Measurements from ENCODE around the gene DYNLT1. TPM values are rescaled to one million over a fixed set of nuclear protein-coding genes. Genes with fewer than 3 reads are reported as not detected.
A peak's percentile ranks its signal among the peaks of the same experiment; 100 is the strongest.

The DYNLT1 gene
- total and polyA plus RNA-seq, 9 of the 15 experiments (the other 6 are each of a cell fraction or from before 2014, with no cell fraction given): 42.2 to 583 (median 127) TPM

DNA sequence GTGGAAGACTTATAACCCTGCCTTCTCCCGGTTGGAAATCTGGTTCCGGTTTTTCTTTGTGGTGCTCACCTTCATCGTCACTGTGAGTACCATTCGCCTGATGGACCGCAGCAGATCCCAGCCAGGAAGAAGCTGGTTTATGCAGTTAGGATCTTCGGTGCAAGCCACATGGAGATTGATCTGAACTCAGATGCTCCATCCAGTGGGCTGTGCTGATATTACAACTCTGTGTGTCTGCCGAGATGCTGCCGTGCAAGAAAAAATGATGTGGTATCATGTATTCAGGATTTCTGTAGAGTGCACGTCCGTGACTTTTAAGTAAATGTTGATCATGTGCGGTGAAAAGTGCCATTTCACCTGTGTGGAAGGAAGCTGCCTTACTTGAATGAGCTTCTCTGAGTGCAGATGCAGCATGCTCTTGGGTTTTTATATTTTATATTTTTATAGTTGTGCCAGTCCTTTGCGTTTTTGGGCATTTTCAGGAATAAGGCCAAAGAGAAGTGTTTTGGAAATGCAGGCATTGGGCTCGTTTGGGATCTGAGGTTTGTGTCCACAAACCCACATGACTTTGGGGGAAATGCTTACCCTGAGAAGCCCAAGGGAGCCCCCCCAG, 39.2 kb downstream of the DYNLT1 start:
- Histone ChIP-seq H3K9me3 (replicated peaks; ENCODE audit: control insufficient read depth, insufficient read depth, low read depth, low read length) (no peaks in the 10 kb centered on the region), H3K27ac (ENCODE audit: extremely low read depth, low read depth, low read length) (no peak overlapping the region), H4K20me1 (replicated peaks; ENCODE audit: control insufficient read depth, insufficient read depth, low read length) (no peaks in the 10 kb centered on the region), H3K9me1 (ENCODE audit: control insufficient read depth, insufficient read depth, low read length) (no peaks in the 10 kb centered on the region), H3K27me3 (ENCODE audit: control insufficient read depth in 2 of 2, insufficient read depth in 2 of 2, low read length in 2 of 2) (no peaks in the 10 kb centered on the region), H3K4me1 (replicated peaks in 1 of 2; ENCODE audit: control insufficient read depth in 2 of 2, insufficient read depth in 2 of 2, low read length in 2 of 2) (peaks cover 0 to 4% of the 10 kb centered on the region in 2 experiments; a peak in 1 of 5 replicates), H3K4me3 (no peak overlapping the region), H3K4me2 (ENCODE audit: insufficient read depth, low read length) (no peak overlapping the region), H2AFZ (ENCODE audit: low read depth, low read length) (no peak overlapping the region), H3K9ac (ENCODE audit: insufficient read depth in 1 of 2, low read depth in 2 of 2, low read length in 2 of 2) (no peak overlapping the region), H3K36me3 (ENCODE audit: control insufficient read depth, insufficient read depth, low read length) (peaks cover 92% of the 10 kb centered on the region), H3K79me2 (ENCODE audit: control insufficient read depth, insufficient read depth, low read length) (peaks cover 4% of the 10 kb centered on the region; the same call in 1 of the 3 replicates)
- ChIA-PET CTCF (ENCODE audit: low intra/inter-chr PET ratio) (interaction anchor here (0.8 to 2.1 kb wide), 3 partner anchors 161 to 390 kb away, joined by 3 to 7 read pairs (median 4); no protein-coding TSS in a partner anchor), POLR2A (interaction anchor here (0.7 to 1.0 kb wide), 2 partner anchors 11 to 52 kb away, joined by 3 to 5 read pairs; no protein-coding TSS in a partner anchor)
- ATAC-seq (peak; percentile 89), FAIRE-seq (peak; percentile 96), DNase-seq (ENCODE audit: extremely low read depth in 1 of 4, low spot score in 3 of 4) (peak; percentile 60 to 73 (median 70))
- intact Hi-C loops (cut with micrococcal nuclease): loop anchor here (1.0 kb wide), 1 partner anchor 384 kb away; no protein-coding TSS in a partner anchor
- no TSS peak for BruUV-seq (replicated peaks)
- in situ Hi-C loops (cut with MboI): no loop called here
- WGBS (ENCODE audit: insufficient coverage, low coverage, missing lambda C conversion rate): 73% methylated on average over 13 of the region's 13 CpGs
- TF ChIP-seq, protein P1, sequence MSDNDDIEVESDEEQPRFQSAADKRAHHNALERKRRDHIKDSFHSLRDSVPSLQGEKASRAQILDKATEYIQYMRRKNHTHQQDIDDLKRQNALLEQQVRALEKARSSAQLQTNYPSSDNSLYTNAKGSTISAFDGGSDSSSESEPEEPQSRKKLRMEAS (CRISPR knock-in tag; IDR thresholded peaks at IDR 0.05): peak; percentile 38; the same call in 1 of the 2 replicates
- TF ChIP-seq, protein P2, sequence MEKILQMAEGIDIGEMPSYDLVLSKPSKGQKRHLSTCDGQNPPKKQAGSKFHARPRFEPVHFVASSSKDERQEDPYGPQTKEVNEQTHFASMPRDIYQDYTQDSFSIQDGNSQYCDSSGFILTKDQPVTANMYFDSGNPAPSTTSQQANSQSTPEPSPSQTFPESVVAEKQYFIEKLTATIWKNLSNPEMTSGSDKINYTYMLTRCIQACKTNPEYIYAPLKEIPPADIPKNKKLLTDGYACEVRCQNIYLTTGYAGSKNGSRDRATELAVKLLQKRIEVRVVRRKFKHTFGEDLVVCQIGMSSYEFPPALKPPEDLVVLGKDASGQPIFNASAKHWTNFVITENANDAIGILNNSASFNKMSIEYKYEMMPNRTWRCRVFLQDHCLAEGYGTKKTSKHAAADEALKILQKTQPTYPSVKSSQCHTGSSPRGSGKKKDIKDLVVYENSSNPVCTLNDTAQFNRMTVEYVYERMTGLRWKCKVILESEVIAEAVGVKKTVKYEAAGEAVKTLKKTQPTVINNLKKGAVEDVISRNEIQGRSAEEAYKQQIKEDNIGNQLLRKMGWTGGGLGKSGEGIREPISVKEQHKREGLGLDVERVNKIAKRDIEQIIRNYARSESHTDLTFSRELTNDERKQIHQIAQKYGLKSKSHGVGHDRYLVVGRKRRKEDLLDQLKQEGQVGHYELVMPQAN (IDR thresholded peaks at IDR 0.05; ENCODE audit: borderline replicate concordance): no peak
- no peak for TF ChIP-seq ZZZ3 (IDR thresholded peaks at IDR 0.05)
- no peak for TF ChIP-seq SOX6 (IDR thresholded peaks at IDR 0.05)
- TF ChIP-seq ZNF24 (IDR thresholded peaks at IDR 0.05): peak; percentile 99
- TF ChIP-seq, protein P3, sequence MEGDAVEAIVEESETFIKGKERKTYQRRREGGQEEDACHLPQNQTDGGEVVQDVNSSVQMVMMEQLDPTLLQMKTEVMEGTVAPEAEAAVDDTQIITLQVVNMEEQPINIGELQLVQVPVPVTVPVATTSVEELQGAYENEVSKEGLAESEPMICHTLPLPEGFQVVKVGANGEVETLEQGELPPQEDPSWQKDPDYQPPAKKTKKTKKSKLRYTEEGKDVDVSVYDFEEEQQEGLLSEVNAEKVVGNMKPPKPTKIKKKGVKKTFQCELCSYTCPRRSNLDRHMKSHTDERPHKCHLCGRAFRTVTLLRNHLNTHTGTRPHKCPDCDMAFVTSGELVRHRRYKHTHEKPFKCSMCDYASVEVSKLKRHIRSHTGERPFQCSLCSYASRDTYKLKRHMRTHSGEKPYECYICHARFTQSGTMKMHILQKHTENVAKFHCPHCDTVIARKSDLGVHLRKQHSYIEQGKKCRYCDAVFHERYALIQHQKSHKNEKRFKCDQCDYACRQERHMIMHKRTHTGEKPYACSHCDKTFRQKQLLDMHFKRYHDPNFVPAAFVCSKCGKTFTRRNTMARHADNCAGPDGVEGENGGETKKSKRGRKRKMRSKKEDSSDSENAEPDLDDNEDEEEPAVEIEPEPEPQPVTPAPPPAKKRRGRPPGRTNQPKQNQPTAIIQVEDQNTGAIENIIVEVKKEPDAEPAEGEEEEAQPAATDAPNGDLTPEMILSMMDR (IDR thresholded peaks at IDR 0.05 in 2 of 3, conservative IDR thresholded peaks at IDR 0.05 in 1 of 3; ENCODE audit: insufficient read depth in 2 of 3, low read depth in 1 of 3, low read length in 3 of 3): peak; percentile 65 to 75 (median 71)
- no peak for TF ChIP-seq ZNF165 (CRISPR knock-in tag; IDR thresholded peaks at IDR 0.05; ENCODE audit: borderline replicate concordance)
- TF ChIP-seq, protein P4, sequence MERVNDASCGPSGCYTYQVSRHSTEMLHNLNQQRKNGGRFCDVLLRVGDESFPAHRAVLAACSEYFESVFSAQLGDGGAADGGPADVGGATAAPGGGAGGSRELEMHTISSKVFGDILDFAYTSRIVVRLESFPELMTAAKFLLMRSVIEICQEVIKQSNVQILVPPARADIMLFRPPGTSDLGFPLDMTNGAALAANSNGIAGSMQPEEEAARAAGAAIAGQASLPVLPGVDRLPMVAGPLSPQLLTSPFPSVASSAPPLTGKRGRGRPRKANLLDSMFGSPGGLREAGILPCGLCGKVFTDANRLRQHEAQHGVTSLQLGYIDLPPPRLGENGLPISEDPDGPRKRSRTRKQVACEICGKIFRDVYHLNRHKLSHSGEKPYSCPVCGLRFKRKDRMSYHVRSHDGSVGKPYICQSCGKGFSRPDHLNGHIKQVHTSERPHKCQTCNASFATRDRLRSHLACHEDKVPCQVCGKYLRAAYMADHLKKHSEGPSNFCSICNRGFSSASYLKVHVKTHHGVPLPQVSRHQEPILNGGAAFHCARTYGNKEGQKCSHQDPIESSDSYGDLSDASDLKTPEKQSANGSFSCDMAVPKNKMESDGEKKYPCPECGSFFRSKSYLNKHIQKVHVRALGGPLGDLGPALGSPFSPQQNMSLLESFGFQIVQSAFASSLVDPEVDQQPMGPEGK (CRISPR knock-in tag; IDR thresholded peaks at IDR 0.05; ENCODE audit: borderline replicate concordance): no peak
- no peak for TF ChIP-seq RCOR1 (IDR thresholded peaks at IDR 0.05; ENCODE audit: borderline replicate concordance in 1 of 2, low read depth in 2 of 2, low read length in 2 of 2)
- TF ChIP-seq RAD21 (CRISPR knock-in tag; conservative IDR thresholded peaks at IDR 0.05 in 1 of 2, IDR thresholded peaks at IDR 0.05 in 1 of 2): peak; percentile 45 to 71; a peak in 3 of 4 replicates
- TF ChIP-seq, protein P5, sequence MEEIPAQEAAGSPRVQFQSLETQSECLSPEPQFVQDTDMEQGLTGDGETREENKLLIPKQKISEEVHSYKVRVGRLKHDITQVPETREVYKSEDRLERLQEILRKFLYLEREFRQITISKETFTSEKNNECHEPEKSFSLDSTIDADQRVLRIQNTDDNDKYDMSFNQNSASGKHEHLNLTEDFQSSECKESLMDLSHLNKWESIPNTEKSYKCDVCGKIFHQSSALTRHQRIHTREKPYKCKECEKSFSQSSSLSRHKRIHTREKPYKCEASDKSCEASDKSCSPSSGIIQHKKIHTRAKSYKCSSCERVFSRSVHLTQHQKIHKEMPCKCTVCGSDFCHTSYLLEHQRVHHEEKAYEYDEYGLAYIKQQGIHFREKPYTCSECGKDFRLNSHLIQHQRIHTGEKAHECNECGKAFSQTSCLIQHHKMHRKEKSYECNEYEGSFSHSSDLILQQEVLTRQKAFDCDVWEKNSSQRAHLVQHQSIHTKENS (CRISPR knock-in tag; IDR thresholded peaks at IDR 0.05): no peak
- no peak for TF ChIP-seq BCOR (IDR thresholded peaks at IDR 0.05)
